Measurements from ENCODE around the gene RMDN2.

DNA sequence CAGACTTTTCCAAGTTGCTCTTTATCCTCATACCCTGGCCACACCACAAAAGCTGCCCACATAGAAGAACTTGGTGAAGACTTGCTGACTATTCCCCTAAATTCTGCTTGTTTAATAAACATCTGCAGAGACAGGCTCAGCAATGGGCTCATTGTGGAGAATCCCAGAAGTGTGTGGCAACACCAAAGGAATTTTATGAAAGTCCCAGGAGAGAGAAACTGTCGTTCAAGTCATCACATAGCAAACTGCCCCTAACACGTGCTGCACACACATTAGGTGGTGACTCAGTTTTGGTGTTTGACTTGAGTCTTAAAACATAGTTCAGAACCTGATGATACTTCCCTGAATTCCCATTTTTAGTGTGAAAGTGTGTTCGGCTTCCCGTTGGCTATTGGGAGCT, 112.2 kb downstream of the RMDN2 start:
- TF ChIP-seq ZNF274 (IDR thresholded peaks at IDR 0.05; ENCODE audit: low read length) (no peak), ZNF274 (tag by site-specific recombination; IDR thresholded peaks at IDR 0.05; ENCODE audit: borderline replicate concordance) (no peak), ZNF707 (tag by site-specific recombination; IDR thresholded peaks at IDR 0.05) (no peak)

Measured in HEK293 (cell line).